NCI-H524 treated with DMSO at 0.1 percent for 48 hours (cell line): ENCODE results near the gene NRP1.

Experiments used
- DNase-seq: peaks from one replicate; lab custom pipeline; 2025; lab: John Stamatoyannopoulos, UW

The NRP1 gene

GRCh38 chr10:33290321-33291052 lies 44.0 kb downstream of the NRP1 start:
- no peak for DNase-seq

GRCh38 chr10:33289776-33290175 lies 44.7 kb downstream of the NRP1 start:
- DNase-seq = no peak

- DNase-seq = no peak
Observed at GRCh38 chr10:33288127-33288526, 46.3 kb downstream of the NRP1 start.

- no peak for DNase-seq
Observed at GRCh38 chr10:33287112-33287511, 47.4 kb downstream of the NRP1 start.

- no peak for DNase-seq
Observed at GRCh38 chr10:33286157-33286934, 48.1 kb downstream of the NRP1 start.

GRCh38 chr10:33284945-33285344 lies 49.5 kb downstream of the NRP1 start:
- DNase-seq = no peak

GRCh38 chr10:33279811-33280602 lies 54.5 kb downstream of the NRP1 start:
- DNase-seq = no peak

- no peak for DNase-seq
Observed at GRCh38 chr10:33279276-33279675, 55.2 kb downstream of the NRP1 start.

- DNase-seq = no peak
Observed at GRCh38 chr10:33278198-33278597, 56.3 kb downstream of the NRP1 start.

- DNase-seq = no peak
Observed at GRCh38 chr10:33277135-33277536, 57.3 kb downstream of the NRP1 start.

- no peak for DNase-seq
Observed at GRCh38 chr10:33276282-33276923, 58.1 kb downstream of the NRP1 start.

GRCh38 chr10:33274096-33274785 lies 60.2 kb downstream of the NRP1 start:
- no peak for DNase-seq

- DNase-seq = no peak
Observed at GRCh38 chr10:33273295-33274002, 61.0 kb downstream of the NRP1 start.

- no peak for DNase-seq
Observed at GRCh38 chr10:33272635-33273034, 61.8 kb downstream of the NRP1 start.

- no peak for DNase-seq
Observed at GRCh38 chr10:33271969-33272583, 62.4 kb downstream of the NRP1 start.

- DNase-seq = no peak
Observed at GRCh38 chr10:33270971-33271370, 63.5 kb downstream of the NRP1 start.

- DNase-seq = no peak
Observed at GRCh38 chr10:33267708-33268107, 66.8 kb downstream of the NRP1 start.

- DNase-seq = no peak
Observed at GRCh38 chr10:33265621-33266020, 68.8 kb downstream of the NRP1 start.

GRCh38 chr10:33263453-33263852 lies 71.0 kb downstream of the NRP1 start:
- DNase-seq = no peak

- no peak for DNase-seq
Observed at GRCh38 chr10:33262871-33263270, 71.6 kb downstream of the NRP1 start.
